Measurements from ENCODE around the gene INTS4.
"Not testable (repeated sequence)": the region's sequence is repeated elsewhere in the genome, so short reads cannot be mapped to it uniquely, and the experiment has no call there.

Gene INTS4

GRCh38 chr11:77994434-77995362 is at the start of gene INTS4:
TSS of gene INTS4 (minus strand) at chr11:77994668. CDS start at chr11:77994643, 25 bp downstream.
- DNase-seq (ENCODE audit: insufficient read length, low spot score) (peak; percentile 81), FAIRE-seq (peak; percentile 93)

DNA sequence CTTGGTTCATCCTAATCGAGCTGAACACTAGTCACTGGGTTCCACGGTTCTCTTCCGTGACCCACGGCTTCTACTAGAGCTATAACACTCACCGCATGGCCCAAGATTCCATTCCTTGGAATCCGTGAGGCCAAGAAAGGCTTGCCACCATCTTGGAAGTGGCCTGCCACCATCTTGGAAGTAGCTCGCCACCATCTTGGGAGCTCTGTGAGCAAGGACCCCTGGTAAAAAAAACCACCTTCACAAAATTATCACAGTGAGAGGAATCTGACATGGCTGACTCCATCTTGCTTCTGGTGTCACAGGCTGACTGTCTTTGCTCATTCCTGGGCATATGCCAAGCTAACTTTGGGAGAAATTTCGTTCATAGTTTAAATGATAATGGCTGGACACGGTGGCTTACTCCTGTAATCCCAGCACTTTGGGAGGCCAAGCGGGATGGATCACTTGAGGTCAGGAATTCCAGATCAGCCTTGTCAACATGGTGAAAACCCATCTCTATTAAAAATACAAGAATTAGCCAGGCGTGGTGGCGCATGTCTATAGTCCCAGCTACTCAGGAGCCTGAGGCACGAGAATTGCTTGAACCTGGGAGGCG is 47.5 kb upstream of the INTS4 start:
- no peak for FAIRE-seq
- no peak for DNase-seq (ENCODE audit: insufficient read length, low spot score)

DNA sequence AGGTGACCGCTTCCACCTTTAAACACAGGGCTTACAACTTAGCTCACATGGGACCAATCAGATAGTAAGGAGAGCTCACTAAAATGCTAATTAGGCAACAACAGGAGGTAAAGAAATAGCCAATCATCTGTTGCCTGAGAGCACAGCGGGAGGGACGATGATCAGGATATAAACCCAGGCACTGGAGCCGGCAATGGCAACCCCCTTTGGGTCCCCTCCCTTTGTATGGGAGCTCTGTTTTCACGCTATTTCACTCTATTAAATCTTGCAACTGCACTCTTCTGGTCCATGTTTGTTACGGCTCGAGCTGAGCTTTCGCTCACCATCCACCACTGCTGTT is 46.9 kb upstream of the INTS4 start:
- not testable (repeated sequence) for DNase-seq (ENCODE audit: insufficient read length, low spot score); FAIRE-seq

- FAIRE-seq: no peak
- no peak for DNase-seq (ENCODE audit: insufficient read length, low spot score)
These were observed 46.4 kb upstream of the INTS4 start for GRCh38 chr11:78040691-78041379.

- DNase-seq (ENCODE audit: insufficient read length, low spot score) (peak; percentile 63), FAIRE-seq (peak; percentile 83)
These were observed 45.6 kb upstream of the INTS4 start for GRCh38 chr11:78039919-78040671.

DNA sequence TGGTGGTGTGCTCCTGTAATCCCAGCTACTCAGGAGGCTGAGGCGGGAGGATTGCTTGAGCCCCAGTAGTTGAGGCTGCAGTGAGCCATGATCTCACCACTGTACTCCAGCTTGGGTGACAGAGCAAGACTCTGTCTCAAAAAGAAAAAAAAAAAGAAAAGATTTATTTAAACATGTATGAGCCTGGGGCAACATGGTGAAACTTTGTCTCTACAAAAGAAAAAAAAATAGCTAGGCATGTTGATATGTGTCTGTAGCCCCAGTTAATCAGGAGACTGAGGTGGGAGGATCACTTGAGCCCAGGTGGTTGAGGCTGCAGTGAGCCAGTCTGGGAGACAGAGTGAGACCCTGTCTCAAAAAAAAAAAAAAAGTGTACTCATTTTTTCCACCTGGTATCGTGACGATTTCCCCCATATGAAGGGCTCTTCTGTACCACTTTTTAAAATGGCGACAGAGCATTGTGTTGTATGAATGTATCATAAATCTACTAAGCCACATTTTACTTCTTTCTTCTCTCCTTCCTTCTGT is 45.0 kb upstream of the INTS4 start:
- no peak for DNase-seq (ENCODE audit: insufficient read length, low spot score)
- peak; percentile 66 for FAIRE-seq

- DNase-seq (ENCODE audit: insufficient read length, low spot score): no peak
- FAIRE-seq: no peak
These were observed 44.3 kb upstream of the INTS4 start for GRCh38 chr11:78038697-78039313.

- DNase-seq (ENCODE audit: insufficient read length, low spot score): no peak
- FAIRE-seq: no peak
These were observed 43.6 kb upstream of the INTS4 start for GRCh38 chr11:78037825-78038620.

- no peak for DNase-seq (ENCODE audit: insufficient read length, low spot score)
- no peak for FAIRE-seq
These were observed 42.6 kb upstream of the INTS4 start for GRCh38 chr11:78037056-78037455.

DNA sequence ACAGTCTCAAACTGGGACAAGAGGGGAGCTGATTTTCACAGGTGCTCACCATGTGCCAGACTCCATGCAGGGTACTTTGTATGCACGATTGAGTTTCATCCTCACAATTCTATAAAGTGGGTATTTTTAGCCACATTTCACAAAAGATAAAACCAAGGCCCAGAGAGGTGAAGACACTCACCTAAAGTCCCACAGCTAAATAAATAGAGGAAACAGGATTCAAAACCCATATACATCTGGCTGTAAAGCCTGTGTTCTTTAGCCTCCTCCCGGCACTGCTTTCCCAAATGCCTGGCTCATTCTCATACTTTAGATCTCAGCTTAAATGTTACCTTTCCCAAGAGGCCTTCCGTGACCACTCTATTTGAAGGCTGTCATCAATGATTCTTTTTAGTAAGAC is 41.8 kb upstream of the INTS4 start:
- DNase-seq (ENCODE audit: insufficient read length, low spot score): no peak
- FAIRE-seq: no peak

GRCh38 chr11:78034623-78035022 is 40.2 kb upstream of the INTS4 start:
- FAIRE-seq (no peak), DNase-seq (ENCODE audit: insufficient read length, low spot score) (no peak)

DNA sequence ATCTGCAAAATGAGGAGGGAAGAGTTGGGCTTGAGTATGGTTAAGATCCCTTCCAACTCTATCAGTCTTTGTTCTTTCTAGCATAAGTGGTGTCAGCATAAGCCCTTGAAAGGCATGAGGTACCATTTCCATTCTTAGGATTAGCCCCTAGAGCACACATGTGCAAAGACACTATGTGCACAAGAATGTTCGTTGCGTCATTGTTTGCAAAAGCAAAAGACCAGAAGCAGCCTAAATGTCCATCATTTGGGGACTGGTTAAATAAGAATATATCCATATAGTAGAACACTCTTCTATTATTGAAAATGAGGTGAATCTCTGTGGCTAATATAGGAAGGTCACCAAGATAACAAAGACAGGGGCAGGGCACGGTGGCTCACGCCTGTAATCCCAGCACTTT is 38.6 kb upstream of the INTS4 start:
- no peak for DNase-seq (ENCODE audit: insufficient read length, low spot score)
- FAIRE-seq: no peak

DNA sequence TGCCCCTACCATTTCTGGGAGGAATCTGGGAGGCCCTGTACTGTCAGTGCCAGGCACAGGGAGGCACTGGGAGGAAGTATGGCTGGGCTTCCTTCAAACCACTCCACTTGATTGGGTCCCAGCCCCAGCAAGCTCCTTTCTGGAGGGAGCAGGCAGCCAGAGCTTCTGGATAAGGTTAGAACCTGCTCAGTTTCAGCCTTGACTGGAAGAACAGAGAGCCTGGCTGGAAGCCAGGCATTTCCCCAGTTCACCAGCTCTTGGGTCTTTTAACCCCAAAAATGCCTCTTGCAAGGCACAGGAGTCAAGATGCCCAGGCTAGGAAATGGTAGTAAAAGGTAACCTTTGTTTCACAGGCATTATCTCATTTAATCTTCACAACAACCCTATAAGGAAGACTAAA is 37.6 kb upstream of the INTS4 start:
- DNase-seq (ENCODE audit: insufficient read length, low spot score) (no peak), FAIRE-seq (no peak)

- FAIRE-seq: no peak
- no peak for DNase-seq (ENCODE audit: insufficient read length, low spot score)
These were observed 37.2 kb upstream of the INTS4 start for GRCh38 chr11:78031629-78032028.

DNA sequence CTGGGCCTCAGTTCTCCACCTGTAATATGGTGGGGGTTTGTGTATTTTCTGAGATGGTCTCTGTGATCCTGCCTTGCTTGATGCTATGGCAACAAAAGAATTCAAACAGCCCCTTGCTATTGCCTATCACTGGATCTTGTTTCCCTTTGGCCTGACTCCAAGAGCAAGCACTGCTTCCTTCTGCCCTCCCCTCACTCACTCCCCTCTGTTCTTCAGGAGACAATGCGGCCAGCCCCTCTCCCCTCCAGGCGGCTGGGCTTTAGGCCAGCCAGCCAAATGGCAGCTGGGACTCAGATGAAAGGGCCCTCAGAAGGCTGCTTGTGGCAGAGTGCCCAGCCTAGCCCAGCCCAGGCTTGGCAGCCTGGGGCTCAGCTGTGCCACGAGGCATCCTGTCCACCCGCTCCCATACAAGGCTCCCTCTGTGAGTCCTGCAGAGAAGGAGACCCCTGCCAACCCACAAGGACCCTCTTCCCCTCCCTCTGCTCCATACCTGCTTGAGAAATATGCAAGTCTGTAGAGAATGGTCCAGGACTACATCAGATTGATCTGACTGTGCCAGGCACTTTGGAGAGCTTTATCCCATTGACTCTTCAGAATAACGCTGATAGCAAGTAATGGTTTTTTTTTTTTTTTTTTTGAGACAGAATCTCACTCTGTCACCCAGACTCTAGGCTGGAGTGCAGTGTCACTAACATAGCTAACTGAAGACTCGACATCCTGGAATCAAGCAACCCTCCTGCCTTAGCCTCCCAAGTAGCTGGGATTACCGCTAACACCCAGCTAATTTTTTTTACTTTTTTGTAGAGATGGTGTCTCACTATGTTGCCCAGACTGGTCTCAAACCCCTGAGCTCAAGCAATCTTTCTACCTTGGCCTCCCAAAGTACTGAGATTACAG is 36.2 kb upstream of the INTS4 start:
- no peak for FAIRE-seq
- DNase-seq (ENCODE audit: insufficient read length, low spot score): no peak

- FAIRE-seq: not testable (repeated sequence)
These were observed 34.0 kb upstream of the INTS4 start for GRCh38 chr11:78028423-78028822.

DNA sequence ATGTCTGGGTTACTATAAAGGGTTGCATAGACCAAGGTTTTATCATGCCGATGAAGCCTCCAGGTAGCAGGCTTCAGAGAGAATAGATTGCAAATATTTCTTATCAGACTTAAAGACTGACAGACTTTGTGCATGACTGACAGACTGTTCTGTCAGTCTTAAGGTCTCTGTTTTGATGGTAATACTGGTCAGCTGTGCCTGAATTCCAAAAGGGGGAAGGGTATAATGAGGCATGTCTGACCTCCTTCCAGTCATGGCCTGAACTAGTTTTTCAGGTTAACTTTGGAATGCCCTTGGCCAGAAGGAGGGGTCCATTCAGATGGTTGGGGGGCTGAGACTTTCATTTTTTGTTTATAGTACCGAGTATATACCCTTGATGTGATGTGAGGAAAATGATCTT is 33.3 kb upstream of the INTS4 start:
- DNase-seq (ENCODE audit: insufficient read length, low spot score): no peak
- FAIRE-seq: no peak

More at GRCh38 chr11:78028423-78028822, 34.0 kb upstream of the INTS4 start:
- not testable (repeated sequence) for DNase-seq (ENCODE audit: insufficient read length, low spot score)

- FAIRE-seq (no peak), DNase-seq (ENCODE audit: insufficient read length, low spot score) (no peak)
These were observed 30.9 kb upstream of the INTS4 start for GRCh38 chr11:78025378-78025777.

Measured in GM19239 (cell line).